Gastroesophageal sphincter (tissue), 4 donors: ENCODE results near the gene KRT17. TPM values are rescaled to one million over a fixed set of nuclear protein-coding genes. Genes with fewer than 3 reads are reported as not detected.

Source experiments
- ATAC-seq: fragments of 150-250 bp; one replicate; pipeline ENCODE4 v1.9.1; 2016; ENCODE audit warnings: mild to moderate bottlenecking, moderate library complexity
- H3K27ac ChIP-seq, 4 donors: fragments of 200-600 bp; sonication (generic) in 3 of 4; 1 replicate in 3 of 4; 2 replicates in 1 of 4; pipeline ENCODE4 v1.5.1; 2016 to 2019
- H3K27me3 ChIP-seq: fragments of 200-600 bp; sonication (generic); one replicate; pipeline ENCODE4 v1.5.1; 2019
- H3K36me3 ChIP-seq, 2 donors: fragments of 200-600 bp; sonication (generic); one replicate each; pipeline ENCODE4 v1.5.1; 2019; ENCODE audit warnings: control low read depth in 1 of 2
- H3K4me1 ChIP-seq, 3 donors: fragments of 200-600 bp; sonication (generic); 1 replicate in 2 of 3; 2 replicates in 1 of 3; pipeline ENCODE4 v1.5.1; 2016 to 2019; ENCODE audit warnings: control low read depth in 2 of 3
- H3K4me3 ChIP-seq, 2 donors: fragments of 200-600 bp; sonication (generic); one replicate each; pipeline ENCODE4 v1.5.1; 2019; ENCODE audit warnings: mild to moderate bottlenecking in 1 of 2, moderate library complexity in 1 of 2
- H3K9me3 ChIP-seq, 3 donors: fragments of 200-600 bp; sonication (generic); one replicate each; pipeline ENCODE4 v1.5.1; 2017 to 2019; ENCODE audit warnings: control low read depth in 2 of 3
- EP300 ChIP-seq: sonication (generic); formaldehyde crosslinking; IDR thresholded peaks from one replicate; pipeline ENCODE4 v1.6.1; 2017; ENCODE audit warnings: antibody characterized with exemption, mild to moderate bottlenecking
- POLR2A ChIP-seq, 2 donors: fragments of 450-650 bp; IDR thresholded peaks; one replicate each; pipeline ENCODE4 v1.6.1; 2017; ENCODE audit warnings: antibody characterized with exemption in 2 of 2, mild to moderate bottlenecking in 2 of 2, moderate library complexity in 1 of 2
- POLR2AphosphoS5 ChIP-seq: sonication (generic); formaldehyde crosslinking; IDR thresholded peaks from one replicate; pipeline ENCODE4 v1.6.1; 2017; ENCODE audit warnings: antibody characterized with exemption
- WGBS, 2 donors: methylation state at CpG; one replicate each; pipeline ENCODE4 v1.1.5; 2018; ENCODE audit warnings: low coverage in 1 of 2; 5-methylcytosine and 5-hydroxymethylcytosine counted together
- total RNA-seq, 4 donors: library from RNA; depleted of rRNA; stranded (reverse); fragments of >200 nt; gene quantifications; one replicate each; pipeline ENCODE4 v1.1.0, GENCODE V29; 2016
- TF ChIP-seq, protein P1 (sequence below), 4 experiments: fragments of 200-600 bp in 2 of 4; fragments of 450-650 bp in 2 of 4; sonication (generic) in 1 of 4; IDR thresholded peaks; one replicate each; pipeline ENCODE4 v1.5.1; 2017 to 2019; ENCODE audit warnings: antibody characterized with exemption in 4 of 4, mild to moderate bottlenecking in 2 of 4, moderate library complexity in 2 of 4

Gene KRT17
- total RNA-seq, 4 donors from 2014 or later, result 7.0 to 18.5 (median 17.4) TPM; not detected in 1

DNA sequence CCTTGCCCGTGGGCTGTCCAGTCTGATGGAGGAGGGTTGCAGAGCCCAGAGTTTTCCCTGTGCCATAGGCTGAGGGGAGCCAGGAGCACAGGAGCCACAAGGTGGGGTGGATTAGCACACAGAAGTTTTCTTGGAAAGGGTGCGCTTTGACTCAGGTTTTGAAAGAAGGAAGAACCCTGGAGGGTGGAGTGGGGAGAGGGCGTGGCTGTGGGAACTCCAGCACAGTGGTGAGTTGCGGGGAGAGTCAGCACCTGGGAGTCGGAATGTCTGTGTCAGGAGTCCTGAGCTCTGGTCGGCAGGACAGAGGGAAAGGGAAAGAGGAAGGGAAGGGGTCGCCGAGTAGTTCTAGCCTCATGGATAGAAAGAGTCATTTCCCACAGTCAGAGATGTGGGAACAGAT, 28.8 kb downstream of the KRT17 start:
- Histone ChIP-seq H3K27me3 (peaks cover 7% of the 10 kb centered on the region), H3K27ac (no peak overlapping the region), H3K9me3 (peaks cover 0 to 8% (median 0%) of the 10 kb centered on the region in 3 donors), H3K36me3 (no peaks in the 10 kb centered on the region), H3K4me1 (no peaks in the 10 kb centered on the region), H3K4me3 (no peak overlapping the region)
- TF ChIP-seq POLR2A (IDR thresholded peaks at IDR 0.05) (no peak), EP300 (no peak), POLR2AphosphoS5 (no peak)
- TF ChIP-seq, protein P1, sequence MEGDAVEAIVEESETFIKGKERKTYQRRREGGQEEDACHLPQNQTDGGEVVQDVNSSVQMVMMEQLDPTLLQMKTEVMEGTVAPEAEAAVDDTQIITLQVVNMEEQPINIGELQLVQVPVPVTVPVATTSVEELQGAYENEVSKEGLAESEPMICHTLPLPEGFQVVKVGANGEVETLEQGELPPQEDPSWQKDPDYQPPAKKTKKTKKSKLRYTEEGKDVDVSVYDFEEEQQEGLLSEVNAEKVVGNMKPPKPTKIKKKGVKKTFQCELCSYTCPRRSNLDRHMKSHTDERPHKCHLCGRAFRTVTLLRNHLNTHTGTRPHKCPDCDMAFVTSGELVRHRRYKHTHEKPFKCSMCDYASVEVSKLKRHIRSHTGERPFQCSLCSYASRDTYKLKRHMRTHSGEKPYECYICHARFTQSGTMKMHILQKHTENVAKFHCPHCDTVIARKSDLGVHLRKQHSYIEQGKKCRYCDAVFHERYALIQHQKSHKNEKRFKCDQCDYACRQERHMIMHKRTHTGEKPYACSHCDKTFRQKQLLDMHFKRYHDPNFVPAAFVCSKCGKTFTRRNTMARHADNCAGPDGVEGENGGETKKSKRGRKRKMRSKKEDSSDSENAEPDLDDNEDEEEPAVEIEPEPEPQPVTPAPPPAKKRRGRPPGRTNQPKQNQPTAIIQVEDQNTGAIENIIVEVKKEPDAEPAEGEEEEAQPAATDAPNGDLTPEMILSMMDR (IDR thresholded peaks at IDR 0.05), result no peak
- 64 to 98% methylated on average over 5 to 7 of the region's 8 CpGs for WGBS, 2 donors
- ATAC-seq, result no peak

DNA sequence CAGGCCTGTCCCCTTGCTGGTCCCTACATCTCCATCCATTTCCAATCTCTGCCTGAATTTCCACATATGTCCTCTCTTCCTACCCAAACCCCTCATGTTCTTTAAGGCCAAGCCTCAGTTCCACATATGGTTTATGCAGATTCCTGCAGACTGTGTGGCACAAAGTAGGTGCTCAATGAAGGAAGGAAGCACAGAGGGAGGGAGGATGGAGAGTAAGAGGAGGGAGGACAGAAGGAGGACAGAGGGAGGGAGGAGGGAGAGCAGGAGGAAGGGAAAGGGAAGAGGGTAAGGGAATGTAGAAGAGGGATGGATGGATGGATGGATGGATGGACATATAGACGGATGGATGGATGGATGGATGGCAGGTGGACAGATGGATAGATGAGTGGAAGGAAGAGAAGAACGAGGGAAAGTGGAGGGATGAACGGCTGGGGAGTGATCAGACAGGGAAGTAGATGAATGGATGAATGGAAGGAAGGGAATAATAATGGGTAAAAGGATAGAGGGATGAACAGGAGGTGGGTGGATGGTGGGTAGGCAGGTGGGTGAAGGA, 29.9 kb downstream of the KRT17 start:
- H3K9me3 ChIP-seq, result peaks cover 0 to 8% (median 0%) of the 10 kb centered on the region in 3 donors
- no peak for ATAC-seq
- no peak overlapping the region for H3K27ac ChIP-seq
- H3K4me3 ChIP-seq, result no peak overlapping the region
- H3K36me3 ChIP-seq, result no peaks in the 10 kb centered on the region
- peaks cover 7% of the 10 kb centered on the region for H3K27me3 ChIP-seq
- TF ChIP-seq EP300 (no peak), POLR2A (IDR thresholded peaks at IDR 0.05) (no peak), POLR2AphosphoS5 (no peak)
- TF ChIP-seq, protein P1 (IDR thresholded peaks at IDR 0.05), result no peak
- WGBS, 2 donors, result 42 to 44% methylated on average over 3 of the region's 3 CpGs
- no peaks in the 10 kb centered on the region for H3K4me1 ChIP-seq

DNA sequence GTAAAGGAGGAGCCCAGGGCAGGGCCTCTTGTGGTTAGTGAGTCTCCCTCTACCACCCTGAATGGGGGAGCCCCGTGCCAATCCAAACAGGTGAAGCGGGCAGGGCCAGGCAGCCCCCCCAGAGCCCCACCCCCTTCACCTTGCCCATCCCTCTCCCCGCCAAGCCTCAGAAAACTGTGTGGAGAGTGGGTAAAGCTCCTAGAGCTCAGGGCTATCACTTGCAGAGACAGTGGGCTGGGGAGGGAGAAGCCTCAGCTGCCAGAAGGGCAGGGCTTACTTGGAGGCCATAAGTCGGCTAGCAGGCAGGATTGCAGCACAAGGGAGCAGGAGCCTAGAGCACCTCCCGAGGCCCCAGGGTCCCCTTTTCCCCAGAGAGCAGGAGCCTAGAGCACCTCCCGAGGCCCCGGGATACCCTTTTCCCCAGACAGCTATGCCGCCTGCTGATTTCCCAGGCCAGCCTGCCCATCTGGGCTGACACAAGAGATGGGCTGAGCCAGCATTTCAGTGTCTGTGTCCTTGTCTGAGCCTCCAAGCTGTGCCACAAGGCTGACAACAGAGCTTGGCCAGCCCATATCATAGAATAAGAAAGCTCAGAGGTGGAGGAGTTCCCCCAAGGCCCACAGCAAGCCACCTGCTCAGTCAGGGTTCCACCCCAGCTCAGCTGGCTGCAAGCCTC, 30.9 kb downstream of the KRT17 start:
- Histone ChIP-seq H3K4me3 (no peak overlapping the region), H3K36me3 (no peaks in the 10 kb centered on the region), H3K4me1 (no peaks in the 10 kb centered on the region), H3K9me3 (peaks cover 0 to 8% (median 0%) of the 10 kb centered on the region in 3 donors), H3K27ac (no peak overlapping the region), H3K27me3 (peaks cover 7% of the 10 kb centered on the region)
- ATAC-seq, result no peak
- TF ChIP-seq POLR2A (IDR thresholded peaks at IDR 0.05), result no peak
- TF ChIP-seq EP300, result no peak
- WGBS, 2 donors, result no CpG with 5 or more reads among the region's 8 CpGs

DNA sequence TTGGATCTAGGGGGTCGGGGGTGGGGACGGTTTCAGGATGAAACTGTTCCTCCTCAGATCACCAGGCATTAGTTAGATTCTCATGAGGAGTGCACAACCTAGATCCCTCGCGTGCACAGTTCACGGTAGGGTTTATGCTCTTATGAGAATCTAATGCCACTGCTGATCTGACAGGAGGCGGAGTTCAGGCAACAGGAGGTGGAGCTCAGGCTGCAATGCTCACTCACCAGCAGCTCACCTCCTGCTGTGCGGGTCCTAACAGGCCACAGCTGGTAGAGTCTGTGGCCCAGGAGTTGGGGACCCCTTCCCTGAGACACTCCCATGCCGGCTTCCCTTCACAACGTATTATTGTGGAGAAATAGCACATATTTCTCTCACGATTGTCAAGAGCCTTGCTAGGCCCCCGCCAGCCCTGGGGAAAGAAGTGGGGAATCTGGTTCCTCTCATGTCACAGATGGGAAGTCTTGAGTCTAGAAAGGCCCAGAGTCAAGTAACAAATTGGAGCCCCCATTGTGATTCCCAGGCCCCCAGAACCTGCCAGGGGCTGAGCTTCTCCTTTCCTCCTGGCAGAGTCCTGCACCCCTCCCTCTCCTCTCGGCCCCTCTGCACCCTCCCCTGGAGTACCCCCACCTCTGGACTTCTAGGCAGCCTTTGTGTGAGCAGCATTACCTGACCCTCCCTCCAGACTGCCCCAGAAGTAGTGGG, 31.6 kb downstream of the KRT17 start:
- no peak for TF ChIP-seq POLR2AphosphoS5
- no peak for TF ChIP-seq EP300
- TF ChIP-seq, protein P1 (IDR thresholded peaks at IDR 0.05), result no peak
- TF ChIP-seq POLR2A (IDR thresholded peaks at IDR 0.05), result no peak
- Histone ChIP-seq H3K27me3 (peaks cover 7% of the 10 kb centered on the region), H3K27ac (no peak overlapping the region), H3K4me1 (no peaks in the 10 kb centered on the region), H3K9me3 (peaks cover 0 to 8% (median 0%) of the 10 kb centered on the region in 3 donors), H3K36me3 (no peaks in the 10 kb centered on the region), H3K4me3 (no peak overlapping the region)
- no peak for ATAC-seq
- WGBS, 2 donors, result 67 to 72% methylated on average over 3 of the region's 12 CpGs

- Histone ChIP-seq H3K36me3 (no peaks in the 10 kb centered on the region), H3K27me3 (peaks cover 12% of the 10 kb centered on the region), H3K4me1 (no peaks in the 10 kb centered on the region), H3K4me3 (no peak overlapping the region), H3K27ac (no peak overlapping the region), H3K9me3 (peaks cover 0 to 8% (median 0%) of the 10 kb centered on the region in 3 donors)
- ATAC-seq, result no peak
- whole genome bisulfite sequencing, 2 donors, result 67 to 70% methylated on average over 1 to 2 of the region's 3 CpGs
- no peak for TF ChIP-seq POLR2AphosphoS5
- no peak for TF ChIP-seq EP300
- TF ChIP-seq, protein P1 (IDR thresholded peaks at IDR 0.05), result no peak
- TF ChIP-seq POLR2A (IDR thresholded peaks at IDR 0.05), result no peak
Measured at GRCh38 chr17:41589301-41589700, 35.1 kb downstream of the KRT17 start.
